HUES64 (cell line): ENCODE results near the gene USE1.

Experiments used
- H3K27ac ChIP-seq: 2 replicates; pipeline ENCODE4 v1.7.0; 2013; ENCODE audit warnings: low read depth, low read length, inconsistent platforms
- H3K27me3 ChIP-seq: 2 replicates; pipeline ENCODE4 v1.6.1; 2013; ENCODE audit warnings: mild to moderate bottlenecking, low read length; ENCODE audit not compliant: insufficient read depth
- H3K36me3 ChIP-seq: 2 replicates; pipeline ENCODE4 v1.6.1; 2013; ENCODE audit warnings: mild to moderate bottlenecking, low read length; ENCODE audit not compliant: insufficient read depth
- H3K4me1 ChIP-seq: 2 replicates; pipeline ENCODE4 v1.6.1; 2013; ENCODE audit warnings: mild to moderate bottlenecking, low read length, moderate library complexity; ENCODE audit not compliant: insufficient read depth
- H3K4me3 ChIP-seq: 2 replicates; pipeline ENCODE4 v1.5.1; 2013; ENCODE audit warnings: mild to moderate bottlenecking, low read length, moderate library complexity
- H3K9ac ChIP-seq: 2 replicates; pipeline ENCODE4 v1.6.1; 2013; ENCODE audit warnings: mild to moderate bottlenecking, low read depth, low read length
- H3K9me3 ChIP-seq: 2 replicates; pipeline ENCODE4 v1.6.1; 2013; ENCODE audit warnings: low read depth, low read length; ENCODE audit not compliant: insufficient read depth
- WGBS: fragments of 150-250, 120-280 bp; methylation state at CpG from one replicate; pipeline ENCODE4 v1.1.7; 2013; ENCODE audit warnings: missing lambda C conversion rate; 5-methylcytosine and 5-hydroxymethylcytosine counted together

The USE1 gene

DNA sequence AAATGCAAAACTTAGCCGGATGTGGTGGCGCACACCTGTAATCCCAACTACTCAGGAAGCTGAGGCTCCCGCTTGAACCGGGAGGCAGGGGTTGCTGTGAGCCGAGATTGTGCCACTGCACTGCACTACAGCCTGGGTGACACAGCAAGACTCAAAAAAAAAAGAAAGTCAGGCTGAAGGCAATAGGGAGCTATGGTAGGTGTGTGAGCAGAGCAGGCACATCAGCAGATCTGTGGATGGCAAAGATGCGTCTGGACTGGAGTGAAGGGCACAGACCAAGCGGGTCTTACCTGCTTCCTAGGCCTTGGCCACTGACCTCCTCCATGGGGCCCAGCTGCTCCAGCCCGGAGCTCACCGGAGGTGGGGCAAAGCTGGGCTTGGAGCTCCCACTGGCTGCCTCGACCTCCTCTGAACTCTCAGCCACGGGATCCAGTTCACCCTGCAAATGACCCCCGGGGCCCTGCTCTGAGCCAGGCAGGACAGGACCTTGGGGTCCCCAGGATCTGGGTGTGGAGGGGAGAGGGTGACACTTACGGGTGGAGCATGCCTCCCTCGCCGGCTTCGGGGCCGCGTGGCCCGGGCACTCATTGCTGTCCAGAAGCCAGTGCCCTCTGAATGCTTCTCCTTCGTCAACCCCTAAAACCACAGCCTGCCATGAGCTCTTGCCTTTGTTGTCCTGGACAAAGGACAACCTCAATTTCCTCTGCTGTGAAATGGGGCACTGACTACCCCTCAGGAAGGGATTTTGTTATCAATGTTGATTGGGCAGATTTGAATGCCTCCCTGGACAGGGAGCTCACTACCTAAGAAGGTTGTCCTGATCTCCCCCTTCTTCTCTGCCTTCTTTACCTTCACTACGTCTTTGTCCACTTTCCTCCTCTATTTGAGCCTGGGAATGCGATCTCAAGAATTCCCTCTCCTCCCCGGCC, 48.8 kb downstream of the USE1 start:
- peaks cover 10% of the 10 kb centered on the region for H3K36me3 ChIP-seq
- peaks cover 10% of the 10 kb centered on the region for H3K9me3 ChIP-seq
- 0 out of 2 replicates have a peak, but pooled peaks cover 8% of the 10 kb centered on the region for H3K4me1 ChIP-seq
- H3K27me3 ChIP-seq: no peaks in the 10 kb centered on the region
- peak overlapping the region; percentile 63 for H3K27ac ChIP-seq
- peak overlapping the region; percentile 6; the same call in 1 of the 2 replicates for H3K4me3 ChIP-seq
- WGBS: 93% methylated on average over 23 of the region's 23 CpGs
- 0 out of 2 replicates have a peak overlapping the region, but pooled peaks have one; percentile 3 for H3K9ac ChIP-seq

DNA sequence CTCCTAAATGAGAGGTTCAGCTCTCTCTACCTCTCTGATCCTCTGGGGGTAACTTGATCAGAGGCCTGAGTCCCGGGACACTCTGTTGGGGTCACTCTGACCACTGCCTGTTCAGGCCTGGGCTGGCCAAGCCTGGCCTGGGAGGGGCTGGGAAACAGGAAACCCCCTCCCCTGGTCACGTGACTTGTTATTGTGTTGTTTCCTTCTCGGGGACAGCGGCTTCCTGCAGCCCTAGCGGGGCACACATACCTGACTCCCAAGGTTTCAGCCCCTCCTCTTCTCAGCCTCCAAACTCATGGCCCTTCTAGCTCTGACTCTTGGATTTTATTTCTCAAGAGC, 49.5 kb downstream of the USE1 start, which contains the start of gene USHBP1:
TSS of gene USHBP1 (minus strand) at position 105 of the 339 bp plus-strand sequence. CDS start 446 bp downstream, outside the sequence.
- Histone ChIP-seq H3K4me3 (peak within 1 kb of the TSS; percentile 6; the same call in 1 of the 2 replicates), H3K27ac (peak within 1 kb of the TSS; percentile 63), H3K9ac (peak within 1 kb of the TSS; percentile 3; the same call in 1 of the 2 replicates), H3K36me3 (peaks cover 9% of the 10 kb centered on the region), H3K9me3 (peaks cover 5% of the 10 kb centered on the region), H3K4me1 (0 out of 2 replicates have a peak, but pooled peaks cover 8% of the 10 kb centered on the region), H3K27me3 (no peaks in the 10 kb centered on the region)
- 39% methylated on average over 5 of the region's 5 CpGs for WGBS

DNA sequence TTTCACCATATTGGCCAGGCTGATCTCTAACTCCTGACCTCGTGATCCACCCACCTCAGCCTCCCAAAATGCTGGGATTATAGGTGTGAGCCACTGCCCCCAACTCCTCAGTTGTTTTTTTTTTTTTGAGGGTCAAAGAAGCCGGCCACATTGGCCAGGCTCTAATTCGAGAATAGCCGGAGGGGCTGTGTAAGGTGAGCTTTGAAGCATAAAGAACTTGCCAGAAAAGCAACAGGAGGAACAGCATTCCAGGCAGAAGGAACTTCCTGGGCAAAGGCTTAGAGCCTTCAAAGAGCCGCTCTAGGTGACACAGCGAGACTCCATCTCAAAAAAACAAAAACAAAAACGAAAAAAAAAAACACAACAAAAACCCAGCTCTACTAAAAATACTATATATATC, 50.9 kb downstream of the USE1 start:
- 94% methylated on average over 7 of the region's 7 CpGs for WGBS
- peaks cover 15% of the 10 kb centered on the region for H3K36me3 ChIP-seq
- H3K9me3 ChIP-seq: no peaks in the 10 kb centered on the region
- H3K4me1 ChIP-seq: 0 out of 2 replicates have a peak, but pooled peaks cover 8% of the 10 kb centered on the region
- H3K4me3 ChIP-seq: no peak overlapping the region
- no peak overlapping the region for H3K27ac ChIP-seq
- H3K9ac ChIP-seq: no peak overlapping the region
- no peaks in the 10 kb centered on the region for H3K27me3 ChIP-seq

DNA sequence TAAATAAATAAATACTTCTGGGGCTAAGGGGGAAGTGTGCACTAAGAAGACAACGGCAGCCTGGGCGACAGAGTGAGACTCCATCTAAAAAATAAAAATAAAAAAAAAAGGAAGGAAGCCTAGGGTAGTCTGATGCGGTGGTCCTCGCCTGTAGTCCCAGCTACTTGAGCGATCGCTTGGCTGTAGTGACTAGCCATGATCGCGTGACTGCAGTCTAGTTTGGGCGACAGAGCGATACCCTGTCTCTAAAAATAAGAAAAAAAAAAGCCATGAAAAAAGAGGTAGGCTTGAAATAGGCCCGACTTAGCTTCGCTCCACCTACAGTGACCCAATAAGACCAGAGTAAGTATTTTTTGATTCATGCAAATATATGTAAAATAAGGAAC, 51.4 kb downstream of the USE1 start:
- WGBS: 93% methylated on average over 9 of the region's 12 CpGs
- no peak overlapping the region for H3K9ac ChIP-seq
- no peak overlapping the region for H3K4me3 ChIP-seq
- no peak overlapping the region for H3K27ac ChIP-seq
- H3K27me3 ChIP-seq: no peaks in the 10 kb centered on the region
- peaks cover 21% of the 10 kb centered on the region for H3K36me3 ChIP-seq
- 0 out of 2 replicates have a peak, but pooled peaks cover 8% of the 10 kb centered on the region for H3K4me1 ChIP-seq
- no peaks in the 10 kb centered on the region for H3K9me3 ChIP-seq

DNA sequence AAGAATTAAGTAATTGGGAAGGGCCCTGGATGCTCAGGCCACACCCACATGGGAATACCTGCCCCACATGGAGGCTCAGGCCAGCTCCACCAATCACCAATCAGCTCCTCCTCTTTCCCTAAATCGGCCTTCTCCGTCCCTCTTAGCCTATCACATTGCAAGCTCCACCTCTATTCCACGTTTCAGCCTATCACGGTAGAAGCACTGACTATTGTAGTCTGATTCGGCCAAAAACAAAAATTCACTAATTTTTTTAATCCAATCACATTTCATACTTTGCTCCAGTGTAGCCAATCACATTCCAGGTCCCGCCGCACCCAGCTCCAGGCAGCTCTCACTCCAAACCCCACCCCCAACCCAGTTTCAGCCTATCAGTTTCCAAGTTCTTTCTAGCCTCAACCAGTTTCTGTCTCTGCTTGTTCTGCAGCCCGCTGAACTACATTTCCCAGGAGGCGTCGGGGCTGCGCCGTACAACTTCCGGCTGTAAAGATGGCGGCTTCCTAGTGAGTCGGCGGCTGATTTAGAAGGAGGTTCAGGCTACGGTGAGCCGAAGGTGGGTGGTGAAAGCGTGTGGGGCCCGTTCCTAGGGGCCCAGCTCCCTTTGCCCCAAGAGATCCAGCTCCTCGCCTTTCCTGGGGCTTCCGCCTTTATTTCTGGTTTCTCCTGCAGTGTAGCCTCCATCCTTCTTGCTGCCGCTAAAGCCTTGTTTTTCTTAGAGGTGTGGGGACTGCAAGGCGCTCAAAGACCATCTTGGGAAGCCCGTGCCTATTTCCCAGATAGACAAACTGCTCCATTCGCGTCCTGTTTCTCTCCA, 52.0 kb downstream of the USE1 start, which contains the start of gene BABAM1:
TSS of gene BABAM1 (plus strand) at position 469 of the 814 bp plus-strand sequence. CDS start 1,364 bp downstream, outside the sequence.
- H3K4me3 ChIP-seq: peak within 1 kb of the TSS; percentile 74
- no peaks in the 10 kb centered on the region for H3K27me3 ChIP-seq
- H3K36me3 ChIP-seq: peaks cover 27% of the 10 kb centered on the region
- 0 out of 2 replicates have a peak, but pooled peaks cover 8% of the 10 kb centered on the region for H3K4me1 ChIP-seq
- no peaks in the 10 kb centered on the region for H3K9me3 ChIP-seq
- H3K27ac ChIP-seq: peak within 1 kb of the TSS; percentile 72
- WGBS: under 1% methylated on average over 27 of the region's 27 CpGs
- H3K9ac ChIP-seq: peak within 1 kb of the TSS; percentile 81

DNA sequence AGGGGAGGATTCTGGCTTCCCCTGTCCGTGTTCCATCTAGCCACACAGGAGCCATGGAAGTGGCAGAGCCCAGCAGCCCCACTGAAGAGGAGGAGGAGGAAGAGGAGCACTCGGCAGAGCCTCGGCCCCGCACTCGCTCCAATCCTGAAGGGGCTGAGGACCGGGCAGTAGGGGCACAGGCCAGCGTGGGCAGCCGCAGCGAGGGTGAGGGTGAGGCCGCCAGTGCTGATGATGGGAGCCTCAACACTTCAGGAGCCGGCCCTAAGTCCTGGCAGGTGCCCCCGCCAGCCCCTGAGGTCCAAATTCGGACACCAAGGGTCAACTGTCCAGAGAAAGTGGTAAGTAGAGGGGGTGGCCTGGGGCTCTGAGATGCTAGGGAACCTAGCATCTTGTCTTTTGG, 53.6 kb downstream of the USE1 start:
- no peaks in the 10 kb centered on the region for H3K27me3 ChIP-seq
- H3K9ac ChIP-seq: no peak overlapping the region
- H3K36me3 ChIP-seq: peaks cover 35% of the 10 kb centered on the region
- no peaks in the 10 kb centered on the region for H3K9me3 ChIP-seq
- 96% methylated on average over 13 of the region's 13 CpGs for WGBS
- H3K4me1 ChIP-seq: 0 out of 2 replicates have a peak, but pooled peaks cover 8% of the 10 kb centered on the region
- 0 out of 2 replicates have a peak overlapping the region, but pooled peaks have one; percentile 74 for H3K4me3 ChIP-seq
- no peak overlapping the region for H3K27ac ChIP-seq
